IPS DF 6.9 (cell line): ENCODE results near the gene SELENBP1.

Source experiments
- DNase-seq: peaks from one replicate; pipeline ENCODE4 v3.0.0-alpha.2; 2013; ENCODE audit warnings: low read depth, low spot score
- H3K27ac ChIP-seq: one replicate; pipeline ENCODE4 v1.5.1; 2013; ENCODE audit warnings: low read length, control low read depth
- H3K27me3 ChIP-seq: 2 replicates; pipeline ENCODE4 v1.6.1; 2013; ENCODE audit warnings: mild to moderate bottlenecking, low read length; ENCODE audit not compliant: control insufficient read depth, insufficient read depth
- H3K36me3 ChIP-seq: 2 replicates; pipeline ENCODE4 v1.6.1; 2013; ENCODE audit warnings: low read length; ENCODE audit not compliant: control insufficient read depth, insufficient read depth
- H3K4me1 ChIP-seq: 2 replicates; pipeline ENCODE4 v1.6.1; 2013; ENCODE audit warnings: low read length; ENCODE audit not compliant: control insufficient read depth, insufficient read depth
- H3K4me3 ChIP-seq: 2 replicates; pipeline ENCODE4 v1.5.1; 2013; ENCODE audit warnings: mild to moderate bottlenecking, low read length
- H3K9me3 ChIP-seq: 2 replicates; pipeline ENCODE4 v1.6.1; 2013; ENCODE audit warnings: low read length, inconsistent platforms; ENCODE audit not compliant: control insufficient read depth, insufficient read depth
- WGBS: extraction: QIAGEN DNeasy Blood & Tissue Kit; methylation state at CpG from one replicate; pipeline ENCODE4 v1.1.7; 2013; ENCODE audit warnings: mixed read lengths, missing lambda C conversion rate; ENCODE audit not compliant: insufficient read length, insufficient coverage; 5-methylcytosine and 5-hydroxymethylcytosine counted together

Gene SELENBP1

DNA sequence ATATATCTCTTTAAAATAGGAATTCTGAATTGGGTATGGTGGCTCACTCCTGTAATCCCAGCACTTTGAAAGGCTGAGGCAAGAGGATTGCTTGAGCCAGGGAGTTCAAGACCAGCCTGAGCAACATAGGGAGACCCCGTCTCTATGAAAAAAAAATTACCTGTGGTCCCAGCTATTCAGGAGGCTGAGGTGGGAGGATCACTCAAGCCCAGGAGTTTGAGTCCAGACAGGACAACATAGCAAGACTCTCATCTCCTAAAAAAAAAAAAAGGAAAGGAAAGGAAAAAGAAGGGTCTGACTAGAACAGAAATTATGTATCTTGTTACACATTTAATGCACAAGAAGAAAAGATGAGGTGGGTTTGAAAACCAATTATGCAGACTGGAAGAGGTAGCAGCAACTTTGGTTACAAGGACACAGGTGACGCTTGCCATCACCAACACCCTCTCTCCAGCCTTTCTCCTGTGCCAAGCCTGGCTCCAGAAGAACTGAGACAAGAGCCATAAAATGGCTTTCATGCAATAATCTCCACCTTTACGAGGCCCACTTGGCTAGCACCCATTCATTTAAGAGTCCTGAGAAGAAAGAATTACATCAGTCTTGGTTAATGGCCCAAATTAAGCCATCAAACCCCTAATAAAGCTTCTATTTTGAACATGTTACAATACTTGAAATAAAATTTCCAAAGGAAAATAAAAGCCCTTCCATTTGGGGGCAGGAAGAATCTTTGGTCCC, 4.8 kb upstream of the SELENBP1 start:
- Histone ChIP-seq H3K9me3 (no peaks in the 10 kb centered on the region), H3K27ac (no peak overlapping the region), H3K27me3 (no peaks in the 10 kb centered on the region), H3K4me3 (no peak overlapping the region), H3K36me3 (no peaks in the 10 kb centered on the region), H3K4me1 (no peaks in the 10 kb centered on the region; the same call in none of the 2 replicates)
- WGBS = no CpG with 5 or more reads among the region's 3 CpGs
- no peak for DNase-seq

GRCh38 chr1:151373196-151373595, 691 bp upstream of the SELENBP1 start:
- no peak for DNase-seq
- H3K4me3 ChIP-seq = no peak overlapping the region
- H3K27ac ChIP-seq = no peak overlapping the region
- peaks cover 3% of the 10 kb centered on the region for H3K4me1 ChIP-seq
- H3K9me3 ChIP-seq = no peaks in the 10 kb centered on the region
- 0 out of 2 replicates have a peak, but pooled peaks cover 2% of the 10 kb centered on the region for H3K36me3 ChIP-seq
- H3K27me3 ChIP-seq = no peaks in the 10 kb centered on the region
- no CpG with 5 or more reads among the region's 14 CpGs for WGBS

DNA sequence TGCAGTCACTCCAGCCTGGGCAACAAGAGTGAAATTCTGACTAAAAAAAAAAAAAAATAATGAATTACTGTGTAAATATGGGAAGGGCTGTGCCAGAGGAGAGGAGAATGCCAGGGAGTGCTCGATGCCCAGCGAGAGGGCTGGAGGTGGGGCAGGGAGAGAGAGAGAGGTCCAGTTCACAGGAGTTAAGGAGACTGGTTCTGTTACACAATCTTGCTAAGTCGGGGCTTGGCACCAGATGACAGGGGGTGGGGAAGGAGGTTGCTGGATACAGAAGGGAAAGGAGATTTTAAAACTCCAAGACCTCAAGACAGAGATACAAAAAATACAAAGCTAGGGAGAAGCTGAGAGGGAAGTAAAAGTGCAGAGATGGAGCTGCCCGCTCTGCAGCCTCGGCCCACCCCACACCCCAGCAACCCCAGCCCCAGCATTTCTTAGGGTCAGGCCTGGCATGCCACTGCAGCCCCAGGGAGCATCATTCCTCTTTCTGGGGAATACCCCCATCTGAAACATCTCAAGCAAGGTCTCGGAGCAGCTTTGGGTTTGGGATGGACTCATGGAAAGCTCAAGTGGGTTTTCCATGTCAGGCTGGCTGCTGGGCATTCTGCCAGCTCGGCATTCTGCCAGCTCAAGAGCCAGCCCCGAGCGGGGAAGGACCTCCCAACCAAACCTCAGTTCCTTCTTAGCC, 991 bp downstream of the SELENBP1 start:
- H3K4me3 ChIP-seq = no peak overlapping the region
- H3K27me3 ChIP-seq = no peaks in the 10 kb centered on the region
- H3K4me1 ChIP-seq = peaks cover 3% of the 10 kb centered on the region
- 0 out of 2 replicates have a peak, but pooled peaks cover 2% of the 10 kb centered on the region for H3K36me3 ChIP-seq
- no CpG with 5 or more reads among the region's 9 CpGs for whole genome bisulfite sequencing
- no peaks in the 10 kb centered on the region for H3K9me3 ChIP-seq
- DNase-seq = no peak
- no peak overlapping the region for H3K27ac ChIP-seq

- H3K9me3 ChIP-seq = no peaks in the 10 kb centered on the region
- no peaks in the 10 kb centered on the region for H3K27me3 ChIP-seq
- peaks cover 3% of the 10 kb centered on the region for H3K4me1 ChIP-seq
- DNase-seq = no peak
- 0 out of 2 replicates have a peak, but pooled peaks cover 2% of the 10 kb centered on the region for H3K36me3 ChIP-seq
- no peak overlapping the region for H3K4me3 ChIP-seq
- H3K27ac ChIP-seq = no peak overlapping the region
- WGBS = no CpG with 5 or more reads among the region's 6 CpGs
Observed at GRCh38 chr1:151370211-151370911, 2.1 kb downstream of the SELENBP1 start.

GRCh38 chr1:151369621-151370048, 2.9 kb downstream of the SELENBP1 start:
- WGBS = no CpG with 5 or more reads among the region's 15 CpGs

DNA sequence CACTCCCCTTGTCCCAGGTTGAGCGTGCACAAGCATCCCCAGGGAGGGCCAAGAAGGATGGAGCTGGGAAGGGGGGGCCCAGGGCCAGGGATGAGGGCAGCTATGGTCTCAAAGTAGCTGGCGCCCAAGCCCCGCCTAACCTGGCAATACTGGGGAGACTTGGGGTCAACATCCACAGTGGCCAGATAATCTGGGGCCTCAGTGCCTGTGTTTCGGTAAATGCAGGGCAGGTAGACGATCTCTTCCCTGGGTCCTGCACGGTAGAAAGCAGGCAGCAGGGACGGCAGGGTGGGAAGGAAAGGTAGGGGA, 3.2 kb downstream of the SELENBP1 start:
- no CpG with 5 or more reads among the region's 7 CpGs for WGBS
- peaks cover 3% of the 10 kb centered on the region; the same call in 1 of the 2 replicates for H3K36me3 ChIP-seq
- no peak overlapping the region for H3K27ac ChIP-seq
- peaks cover 3% of the 10 kb centered on the region for H3K4me1 ChIP-seq
- H3K4me3 ChIP-seq = no peak overlapping the region
- H3K9me3 ChIP-seq = no peaks in the 10 kb centered on the region
- no peaks in the 10 kb centered on the region for H3K27me3 ChIP-seq
- DNase-seq = no peak

More at GRCh38 chr1:151369621-151370048, 2.9 kb downstream of the SELENBP1 start:
- H3K27me3 ChIP-seq = no peaks in the 10 kb centered on the region
- no peak for DNase-seq
- no peak overlapping the region for H3K4me3 ChIP-seq
- H3K4me1 ChIP-seq = peaks cover 3% of the 10 kb centered on the region
- 0 out of 2 replicates have a peak, but pooled peaks cover 2% of the 10 kb centered on the region for H3K36me3 ChIP-seq
- H3K9me3 ChIP-seq = no peaks in the 10 kb centered on the region
- H3K27ac ChIP-seq = no peak overlapping the region

GRCh38 chr1:151368393-151369301, 3.9 kb downstream of the SELENBP1 start:
- Histone ChIP-seq H3K4me1 (peaks cover 3% of the 10 kb centered on the region), H3K4me3 (no peak overlapping the region), H3K27ac (no peak overlapping the region), H3K27me3 (no peaks in the 10 kb centered on the region), H3K36me3 (peaks cover 4% of the 10 kb centered on the region; the same call in 1 of the 2 replicates), H3K9me3 (no peaks in the 10 kb centered on the region)
- WGBS = no CpG with 5 or more reads among the region's 20 CpGs
- no peak for DNase-seq

DNA sequence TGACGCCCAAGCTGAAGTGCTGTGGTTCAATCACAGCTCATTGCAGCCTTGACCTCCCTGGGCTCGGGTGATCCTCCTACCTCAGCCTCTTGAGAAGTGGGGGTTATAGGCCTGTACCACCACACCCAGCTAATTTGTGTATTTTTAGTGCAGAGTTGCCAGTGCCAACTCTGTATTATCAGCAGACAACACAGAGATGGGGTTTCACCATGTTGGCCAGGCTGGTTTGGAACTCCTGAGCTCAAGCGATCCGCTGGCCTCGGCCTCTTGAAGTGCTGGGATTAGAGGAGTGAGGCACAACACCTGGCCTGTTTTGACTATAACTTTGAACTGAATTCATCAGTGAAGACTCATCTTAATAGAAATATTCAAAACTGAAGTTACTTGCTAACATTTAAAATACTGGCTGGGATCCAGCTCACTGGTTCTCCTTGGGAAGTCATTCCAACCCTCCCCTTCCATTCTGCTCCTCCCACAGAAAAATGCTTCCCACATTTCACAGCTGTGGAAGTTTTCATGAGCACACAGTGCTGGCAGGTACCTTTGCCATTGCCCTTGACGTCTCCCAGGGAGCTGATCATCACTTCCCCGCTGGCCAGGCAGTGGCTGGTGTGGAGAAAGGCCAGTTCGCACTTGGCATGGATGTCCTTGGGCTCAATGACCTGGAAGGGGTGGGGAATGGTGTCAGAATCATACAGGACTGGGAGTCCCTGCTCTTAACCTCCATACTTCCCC, 4.7 kb downstream of the SELENBP1 start:
- Histone ChIP-seq H3K36me3 (peaks cover 4% of the 10 kb centered on the region; the same call in 1 of the 2 replicates), H3K27ac (no peak overlapping the region), H3K27me3 (no peaks in the 10 kb centered on the region), H3K4me1 (peaks cover 3% of the 10 kb centered on the region), H3K4me3 (no peak overlapping the region), H3K9me3 (no peaks in the 10 kb centered on the region)
- whole genome bisulfite sequencing = no CpG with 5 or more reads among the region's 8 CpGs
- no peak for DNase-seq

GRCh38 chr1:151364996-151365395, 7.5 kb downstream of the SELENBP1 start:
- no CpG with 5 or more reads among the region's 4 CpGs for WGBS
- Histone ChIP-seq H3K36me3 (peaks cover 4% of the 10 kb centered on the region; the same call in 1 of the 2 replicates), H3K27ac (no peak overlapping the region), H3K4me3 (no peak overlapping the region), H3K27me3 (no peaks in the 10 kb centered on the region), H3K4me1 (no peaks in the 10 kb centered on the region), H3K9me3 (no peaks in the 10 kb centered on the region; the same call in 1 of the 2 replicates)
- DNase-seq = no peak
